Fibroblast of the aortic adventitia (primary cell): ENCODE results near the gene CHCHD6. TPM values are rescaled to one million over a fixed set of nuclear protein-coding genes. Genes with fewer than 3 reads are reported as not detected.

Experiments used
- DNase-seq: peaks from one replicate; pipeline ENCODE4 v3.0.0-alpha.2; 2010; ENCODE audit warnings: low read depth
- H3K4me3 ChIP-seq: 2 replicates; pipeline ENCODE4 v1.5.1; 2011; ENCODE audit warnings: low read depth, mild to moderate bottlenecking, control low read depth, low read length, moderate library complexity
- total RNA-seq: library from RNA; depleted of rRNA; stranded (reverse); fragments of >200 nt; gene quantifications from 2 replicates; pipeline ENCODE4 v1.2.3, GENCODE V29; 2012; ENCODE audit warnings: low replicate concordance
- TF ChIP-seq, protein P1 (sequence below): IDR thresholded peaks from 2 replicates; pipeline ENCODE4 v1.5.1; 2011; ENCODE audit warnings: mild to moderate bottlenecking, low read length, control low read depth, inconsistent platforms; ENCODE audit not compliant: insufficient read depth

CHCHD6 gene
- total RNA-seq, 1 donor = 10.8 TPM

DNA sequence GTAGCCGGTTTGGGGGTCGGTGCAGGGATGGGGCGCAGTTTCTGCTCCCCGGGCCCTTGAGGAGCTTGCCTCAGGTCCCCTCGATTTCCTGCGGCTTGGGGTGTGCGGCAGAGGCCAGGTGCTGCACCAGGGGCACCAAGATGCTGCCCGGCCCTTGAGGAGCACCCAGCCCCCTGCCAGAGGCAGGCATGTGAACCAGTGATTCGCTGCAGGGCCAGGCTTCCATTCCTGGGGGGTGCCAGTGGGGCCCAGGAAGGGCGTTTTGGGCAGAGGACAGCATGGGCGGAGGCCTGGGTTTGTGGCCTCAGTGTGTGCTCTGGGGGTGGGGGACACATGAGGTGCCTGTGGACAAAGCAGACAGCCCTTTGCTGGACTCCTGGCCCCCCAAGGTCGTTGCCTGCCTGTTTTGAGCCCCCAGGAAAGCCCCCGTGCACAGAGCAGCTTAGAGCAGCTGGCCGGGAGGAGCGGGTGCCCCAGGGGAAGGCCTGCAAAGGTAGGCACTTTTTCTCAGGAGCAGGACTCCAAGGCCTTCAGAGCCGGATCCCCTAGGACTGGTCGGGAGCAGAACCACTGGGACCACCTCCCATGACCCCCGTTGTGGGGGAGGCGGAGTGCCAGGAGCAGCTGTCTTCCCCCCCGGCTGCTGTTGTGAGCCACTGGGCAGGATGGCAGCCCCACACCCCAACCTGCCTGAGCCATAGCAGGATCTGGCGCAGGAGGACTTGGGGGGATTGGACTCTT lies 280.5 kb downstream of the CHCHD6 start:
- H3K4me3 ChIP-seq = peak overlapping the region; percentile 78
- TF ChIP-seq, protein P1, sequence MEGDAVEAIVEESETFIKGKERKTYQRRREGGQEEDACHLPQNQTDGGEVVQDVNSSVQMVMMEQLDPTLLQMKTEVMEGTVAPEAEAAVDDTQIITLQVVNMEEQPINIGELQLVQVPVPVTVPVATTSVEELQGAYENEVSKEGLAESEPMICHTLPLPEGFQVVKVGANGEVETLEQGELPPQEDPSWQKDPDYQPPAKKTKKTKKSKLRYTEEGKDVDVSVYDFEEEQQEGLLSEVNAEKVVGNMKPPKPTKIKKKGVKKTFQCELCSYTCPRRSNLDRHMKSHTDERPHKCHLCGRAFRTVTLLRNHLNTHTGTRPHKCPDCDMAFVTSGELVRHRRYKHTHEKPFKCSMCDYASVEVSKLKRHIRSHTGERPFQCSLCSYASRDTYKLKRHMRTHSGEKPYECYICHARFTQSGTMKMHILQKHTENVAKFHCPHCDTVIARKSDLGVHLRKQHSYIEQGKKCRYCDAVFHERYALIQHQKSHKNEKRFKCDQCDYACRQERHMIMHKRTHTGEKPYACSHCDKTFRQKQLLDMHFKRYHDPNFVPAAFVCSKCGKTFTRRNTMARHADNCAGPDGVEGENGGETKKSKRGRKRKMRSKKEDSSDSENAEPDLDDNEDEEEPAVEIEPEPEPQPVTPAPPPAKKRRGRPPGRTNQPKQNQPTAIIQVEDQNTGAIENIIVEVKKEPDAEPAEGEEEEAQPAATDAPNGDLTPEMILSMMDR = no peak
- no peak for DNase-seq

DNA sequence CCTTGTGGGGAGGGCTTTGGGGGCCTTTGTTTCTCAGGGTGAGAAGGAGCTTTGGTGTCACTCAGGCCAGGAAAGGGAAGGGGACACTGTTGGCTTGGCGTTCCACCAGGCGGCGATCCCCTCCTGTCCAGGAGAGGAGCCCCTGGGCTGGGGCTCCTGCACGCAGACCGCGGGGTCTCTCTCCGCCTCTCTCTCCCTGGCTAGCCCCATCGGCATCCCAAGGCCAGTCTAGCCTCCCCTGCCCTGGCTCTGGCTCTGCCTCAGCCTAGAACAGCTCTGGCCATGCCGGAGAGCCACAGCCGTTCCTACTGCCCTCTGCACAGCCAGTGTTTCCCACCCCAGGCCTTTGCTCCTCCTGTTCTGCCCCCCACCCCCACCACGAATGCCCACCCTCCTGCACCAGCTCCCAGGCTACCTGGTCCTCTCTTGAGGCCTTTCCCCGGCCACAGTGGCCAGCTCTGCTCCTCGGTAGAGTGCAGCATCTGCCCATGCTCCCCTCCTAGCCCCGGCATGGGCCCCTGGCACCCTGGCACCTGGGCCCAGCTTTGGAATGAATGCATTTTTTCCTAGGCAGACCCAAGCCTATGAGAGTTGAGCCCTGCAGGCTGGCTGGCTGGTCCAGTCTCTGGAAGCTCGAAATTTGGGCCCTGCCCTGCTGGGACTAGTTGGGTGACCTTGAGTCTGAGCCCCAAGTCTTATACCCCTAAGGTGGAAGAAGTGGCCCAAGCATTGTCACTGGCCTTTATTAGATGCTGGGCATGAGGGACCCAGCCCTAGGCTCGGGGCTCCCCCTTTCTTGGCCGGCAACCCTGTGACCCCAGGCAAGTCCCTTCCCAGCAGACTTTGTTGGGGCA lies 281.3 kb downstream of the CHCHD6 start:
- TF ChIP-seq, protein P1 = no peak
- peak overlapping the region; percentile 78 for H3K4me3 ChIP-seq
- no peak for DNase-seq

DNA sequence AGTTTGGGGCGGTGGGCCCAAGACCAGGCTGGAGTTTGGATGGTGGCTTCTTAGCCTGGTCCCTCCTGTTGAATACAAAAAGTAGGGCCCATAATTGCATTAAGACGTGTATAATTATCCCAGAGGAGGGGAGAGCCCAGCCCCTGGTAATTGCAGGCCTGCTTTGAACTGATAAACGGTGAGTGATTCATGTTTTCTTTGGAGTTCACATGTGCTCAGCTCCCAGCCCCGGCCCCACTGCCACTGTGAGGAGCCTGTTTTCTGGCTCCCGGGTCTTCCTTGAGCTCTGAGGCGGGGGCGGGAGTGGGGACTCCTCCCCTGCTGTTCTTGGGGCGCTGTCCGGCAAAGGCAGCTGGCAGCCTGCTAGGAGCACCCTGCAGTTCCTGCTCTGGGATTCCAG lies 282.0 kb downstream of the CHCHD6 start:
- peak; percentile 40 for DNase-seq
- H3K4me3 ChIP-seq = peak overlapping the region; percentile 78

DNA sequence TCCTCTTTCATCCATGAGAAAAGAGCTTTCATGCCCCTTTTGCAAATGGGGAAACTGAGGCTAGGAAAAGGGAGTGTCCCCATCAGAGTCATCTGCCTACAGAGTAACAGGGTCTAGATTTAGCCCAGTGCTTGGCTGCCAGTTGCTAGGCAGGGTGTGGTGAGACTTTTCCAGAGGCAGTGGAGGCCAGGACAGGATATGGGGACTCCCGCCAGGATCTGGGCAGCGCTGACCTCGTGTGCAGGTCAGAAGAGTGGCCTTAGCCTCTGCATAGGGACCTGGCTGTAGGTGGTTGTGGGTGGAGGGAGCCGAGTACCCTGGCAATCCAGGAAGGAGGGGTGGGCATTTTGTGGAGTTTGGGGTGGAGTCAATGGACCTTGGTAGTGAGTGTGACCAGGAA lies 283.1 kb downstream of the CHCHD6 start:
- no peak for DNase-seq
- TF ChIP-seq, protein P1 = no peak
- H3K4me3 ChIP-seq = no peak overlapping the region

More for the DNA sequence above, 282.0 kb downstream of the CHCHD6 start:
- TF ChIP-seq, protein P1 = no peak

DNA sequence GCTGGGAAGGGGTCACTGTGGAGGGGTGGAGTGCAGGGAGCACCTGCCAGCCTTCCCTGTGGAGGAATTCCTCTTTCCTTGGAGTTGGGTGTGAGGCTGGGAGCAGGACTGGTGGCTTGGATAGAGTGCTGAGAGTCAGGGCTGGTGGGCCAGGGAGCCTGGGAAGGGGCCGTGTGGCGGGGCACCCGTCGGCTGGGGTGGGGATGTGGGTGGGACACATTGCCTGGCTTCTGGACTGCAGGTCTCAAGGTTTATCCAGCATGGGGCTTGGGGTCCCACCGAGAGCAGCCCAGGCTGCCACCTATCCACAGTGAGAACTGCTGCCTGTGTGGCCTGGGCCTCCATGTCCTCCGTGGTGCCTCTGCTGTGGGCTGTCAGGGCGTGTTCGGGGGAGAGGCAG lies 283.6 kb downstream of the CHCHD6 start:
- H3K4me3 ChIP-seq = no peak overlapping the region
- TF ChIP-seq, protein P1 = no peak
- DNase-seq = no peak

DNA sequence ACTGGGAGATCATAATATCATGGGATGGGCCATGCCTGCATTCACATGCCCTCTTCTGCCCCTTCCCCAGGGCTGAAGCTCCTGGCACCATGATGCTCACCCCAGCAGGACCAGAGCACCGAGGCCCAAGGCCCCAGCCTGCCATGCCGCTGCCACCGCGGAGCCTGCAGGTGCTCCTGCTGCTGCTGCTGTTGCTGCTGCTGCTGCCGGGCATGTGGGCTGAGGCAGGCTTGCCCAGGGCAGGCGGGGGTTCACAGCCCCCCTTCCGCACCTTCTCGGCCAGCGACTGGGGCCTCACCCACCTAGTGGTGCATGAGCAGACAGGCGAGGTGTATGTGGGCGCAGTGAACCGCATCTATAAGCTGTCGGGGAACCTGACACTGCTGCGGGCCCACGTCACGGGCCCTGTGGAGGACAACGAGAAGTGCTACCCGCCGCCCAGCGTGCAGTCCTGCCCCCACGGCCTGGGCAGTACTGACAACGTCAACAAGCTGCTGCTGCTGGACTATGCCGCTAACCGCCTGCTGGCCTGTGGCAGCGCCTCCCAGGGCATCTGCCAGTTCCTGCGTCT lies 284.5 kb downstream of the CHCHD6 start:
- TF ChIP-seq, protein P1 = no peak
- DNase-seq = no peak
- no peak overlapping the region for H3K4me3 ChIP-seq
